Measurements from ENCODE around the gene GRIN1.

- TF ChIP-seq CTCF (IDR thresholded peaks at IDR 0.05) (no peak), EZH2 (IDR thresholded peaks at IDR 0.05; ENCODE audit: borderline replicate concordance, insufficient read depth, low read depth, low read length, poor library complexity, severe bottlenecking) (no peak)
Measured at GRCh38 chr9:137213160-137214060, 74.5 kb downstream of the GRIN1 start.
